ENCODE data around the gene AIFM2. TPM values are rescaled to one million over a fixed set of nuclear protein-coding genes. Genes with fewer than 3 reads are reported as not detected.

Gene AIFM2
- total RNA-seq, 1 donor from 2014 or later: 135 TPM

- DNase-seq (ENCODE audit: low spot score): peak; percentile 98
Measured at GRCh38 chr10:70146489-70147258, 14.0 kb upstream of the AIFM2 start, which contains the start of gene TYSND1. TYSND1 (minus strand) TSS chr10:70146700; CDS start chr10:70146586, 114 bp downstream.

- DNase-seq (ENCODE audit: low spot score): peak; percentile 90
Measured at GRCh38 chr10:70145666-70146488, 13.3 kb upstream of the AIFM2 start.

- peak; percentile 88 for DNase-seq (ENCODE audit: low spot score)
Measured at GRCh38 chr10:70145166-70145665, 12.6 kb upstream of the AIFM2 start.

DNA sequence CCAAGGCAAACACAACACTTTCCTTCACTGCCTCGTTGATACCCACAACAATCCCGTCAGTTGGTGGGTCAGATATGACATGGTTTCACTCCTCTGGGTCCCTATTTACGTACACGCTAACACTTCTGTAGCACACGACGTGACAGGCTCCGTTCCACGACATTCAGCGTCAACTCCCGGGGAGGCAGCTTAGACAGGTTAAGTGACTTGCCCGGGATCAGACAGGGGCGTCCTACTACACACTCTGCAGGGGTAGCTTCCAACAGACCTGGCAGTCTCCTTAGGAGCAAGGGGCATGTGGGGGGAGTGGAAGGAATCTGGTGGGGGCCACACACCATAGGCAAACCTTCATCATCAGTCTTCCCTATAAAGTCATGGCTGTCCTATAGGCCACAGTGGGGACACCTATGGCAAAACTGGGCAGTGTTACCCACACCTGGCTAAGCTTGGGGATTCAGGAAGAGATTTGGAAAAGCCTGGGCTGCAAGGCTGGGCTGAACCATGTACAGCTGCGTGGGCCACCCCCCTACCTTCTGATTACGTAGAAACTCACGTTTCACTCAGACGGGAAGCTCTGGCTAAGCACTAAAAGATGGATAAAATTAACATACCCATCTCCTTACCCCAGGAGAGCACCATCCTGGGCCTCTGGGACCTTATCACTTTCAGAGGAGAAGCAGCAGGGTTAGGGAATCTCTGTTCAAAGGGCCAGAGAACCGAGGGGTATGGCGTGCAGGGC lies 11.9 kb upstream of the AIFM2 start:
- DNase-seq (ENCODE audit: low spot score): no peak

DNA sequence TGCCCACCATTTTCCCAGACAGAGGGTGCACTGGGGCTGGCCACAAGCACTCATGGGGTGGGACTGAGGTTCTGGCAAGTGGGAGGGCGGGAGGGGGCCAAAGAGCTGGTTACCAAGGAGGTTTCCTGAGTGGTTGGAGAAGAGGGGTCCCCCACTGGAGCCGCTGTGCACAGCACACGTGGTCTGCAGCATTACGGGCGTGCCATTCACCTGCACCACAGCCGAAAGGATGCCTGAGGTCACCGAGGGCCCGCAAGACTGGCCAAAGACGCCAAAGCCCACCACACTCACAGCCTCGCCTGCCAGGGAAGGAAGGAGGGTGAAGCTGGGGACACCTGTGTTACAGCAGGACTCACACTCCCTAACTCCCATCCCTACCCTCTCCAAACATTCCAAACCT lies 9.9 kb upstream of the AIFM2 start:
- no peak for DNase-seq (ENCODE audit: low spot score)

GRCh38 chr10:70140297-70140696 lies 7.7 kb upstream of the AIFM2 start:
- DNase-seq (ENCODE audit: low spot score): no peak

- no peak for DNase-seq (ENCODE audit: low spot score)
Measured at GRCh38 chr10:70139997-70140250, 7.3 kb upstream of the AIFM2 start.

DNA sequence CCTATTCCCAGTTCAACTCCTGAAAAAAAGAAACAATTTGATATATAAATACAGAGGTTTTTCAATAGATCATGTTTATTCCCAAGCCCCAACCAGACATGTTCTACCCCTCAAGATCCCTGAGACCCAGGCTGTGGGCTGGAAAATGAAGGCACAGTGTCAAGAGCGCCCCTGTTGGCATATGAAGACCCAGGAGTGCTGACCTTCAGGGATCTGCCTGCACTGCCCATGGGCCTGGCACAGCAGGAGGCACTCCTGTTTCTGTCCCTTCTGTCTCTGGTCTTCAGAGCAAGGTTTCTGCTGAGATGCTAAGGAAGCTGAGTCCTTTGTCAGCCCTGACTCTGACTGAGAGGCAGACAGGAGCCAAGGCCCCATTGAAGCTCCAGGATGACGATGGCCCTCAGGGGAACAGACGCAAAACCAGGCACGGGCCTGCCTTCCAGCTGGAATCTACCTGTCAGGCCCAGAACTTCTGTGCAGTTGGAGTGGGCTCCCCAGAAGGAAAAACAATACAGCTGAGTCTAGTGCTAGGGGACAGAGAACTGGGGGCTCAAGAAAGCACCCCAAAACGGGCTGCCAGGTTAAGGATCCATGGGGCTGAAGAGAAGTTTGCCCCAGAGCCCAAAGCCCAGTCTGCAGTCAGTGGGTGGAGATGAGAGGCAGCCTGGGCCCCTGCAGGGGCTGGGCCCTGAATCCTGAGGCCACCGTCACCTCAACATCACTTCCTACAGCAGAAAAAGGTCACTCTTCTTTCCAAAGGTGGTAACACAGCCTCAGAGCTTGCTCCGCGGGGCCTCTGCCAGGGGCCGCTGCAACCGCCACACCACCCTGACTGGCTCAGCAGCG lies 6.7 kb upstream of the AIFM2 start:
- no peak for DNase-seq (ENCODE audit: low spot score)

DNA sequence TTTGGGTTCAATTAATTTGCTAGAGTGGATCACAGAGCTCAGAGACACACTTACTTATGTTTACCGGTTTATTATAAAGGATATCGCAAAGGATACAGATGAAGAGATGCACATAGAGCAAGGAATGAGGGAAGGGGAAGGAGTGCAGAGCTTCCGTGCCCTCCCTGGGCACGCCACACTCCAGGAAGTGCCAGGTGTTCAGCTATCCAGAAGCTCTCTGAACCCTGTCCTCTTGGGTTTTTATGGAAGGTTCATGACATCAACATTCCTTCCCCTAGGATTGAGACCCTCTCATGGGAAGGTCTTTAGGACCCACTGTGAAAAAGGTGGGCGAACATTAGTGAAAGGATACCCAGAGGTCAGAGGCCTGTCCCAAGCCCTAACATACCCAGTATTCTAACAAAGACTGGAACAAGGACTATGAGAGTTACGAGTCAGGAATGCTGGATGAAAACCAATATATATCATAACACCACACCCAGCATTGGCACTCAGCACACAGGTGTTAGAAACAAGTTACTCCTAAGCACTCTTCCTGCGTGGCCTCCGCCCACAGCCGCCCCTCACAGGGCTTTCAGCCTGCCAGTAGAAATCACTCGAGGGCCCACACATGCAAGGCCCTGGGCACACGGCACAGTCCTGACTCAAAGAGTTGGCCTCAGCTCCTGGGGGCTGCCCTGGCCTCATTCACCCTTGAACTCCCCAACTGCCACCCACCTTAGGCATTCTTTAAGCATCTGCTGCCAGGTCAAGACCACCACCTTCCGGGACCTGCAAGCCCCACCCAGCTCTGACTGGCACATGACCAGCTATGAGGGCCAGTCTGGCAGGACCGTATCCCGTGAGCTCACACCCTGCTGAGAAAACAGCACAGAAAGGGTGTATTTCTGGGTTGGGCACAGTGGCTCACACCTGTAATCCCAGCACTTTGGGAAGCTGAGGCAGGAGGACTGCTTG lies 5.6 kb upstream of the AIFM2 start:
- no peak for DNase-seq (ENCODE audit: low spot score)

DNA sequence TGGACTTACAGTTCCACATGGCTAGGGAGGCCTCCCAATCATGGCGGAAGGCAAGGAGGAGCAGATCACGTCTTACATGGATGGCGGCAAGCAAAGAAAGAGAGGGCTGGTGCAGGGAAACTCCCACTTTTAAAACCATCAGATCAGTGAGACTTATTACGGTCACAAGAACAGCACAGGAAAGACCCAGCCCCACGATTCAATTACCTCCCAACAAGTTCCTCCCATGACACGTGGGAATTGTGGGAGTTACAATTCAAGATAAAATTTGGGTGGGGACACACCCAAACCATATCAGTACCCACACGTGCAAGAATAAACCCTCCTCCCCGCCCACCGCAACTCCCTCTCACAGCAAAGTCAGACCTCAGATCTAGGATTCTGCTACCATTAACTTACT lies 4.5 kb upstream of the AIFM2 start:
- DNase-seq (ENCODE audit: low spot score): no peak

DNA sequence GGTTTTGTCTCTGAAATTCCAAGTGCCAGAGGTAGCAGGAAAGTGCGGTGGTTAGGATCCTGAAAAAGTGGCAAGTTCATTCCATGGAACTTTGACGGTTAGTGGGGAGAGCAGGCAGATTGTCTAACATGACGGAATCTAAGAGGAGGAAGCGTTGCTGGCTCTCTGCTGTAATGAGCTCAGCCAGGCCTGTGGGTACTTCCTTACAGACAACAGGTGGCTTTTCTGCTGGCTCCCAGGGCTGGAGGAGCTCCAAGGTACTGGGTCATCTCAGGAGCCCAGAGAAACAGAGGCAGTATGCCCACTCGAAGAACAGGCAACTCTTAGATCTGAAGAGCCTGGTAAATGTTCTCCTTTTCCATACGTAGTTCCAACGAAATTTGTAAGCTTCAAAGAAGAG lies 3.1 kb upstream of the AIFM2 start:
- DNase-seq (ENCODE audit: low spot score): peak; percentile 62

DNA sequence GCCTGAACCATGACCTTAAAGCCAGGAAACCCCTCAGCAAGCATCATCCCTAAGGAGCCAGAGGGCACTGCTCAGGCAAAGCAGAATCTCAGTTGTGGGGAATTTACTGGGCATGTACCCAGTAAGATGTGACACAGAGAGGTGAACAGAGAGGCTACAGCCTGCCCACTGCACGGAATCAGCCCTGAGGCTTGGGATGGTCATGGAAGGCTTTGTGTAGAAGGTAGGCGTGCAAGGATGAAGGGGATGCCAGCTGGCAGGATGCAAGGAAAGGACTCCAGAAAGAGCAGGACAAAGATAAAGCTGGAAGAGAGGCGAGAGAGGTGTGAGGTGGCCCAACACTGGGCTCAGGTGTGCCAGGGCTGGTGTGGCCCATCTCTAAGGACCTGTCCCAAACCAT lies 2.4 kb upstream of the AIFM2 start:
- DNase-seq (ENCODE audit: low spot score): peak; percentile 67

DNA sequence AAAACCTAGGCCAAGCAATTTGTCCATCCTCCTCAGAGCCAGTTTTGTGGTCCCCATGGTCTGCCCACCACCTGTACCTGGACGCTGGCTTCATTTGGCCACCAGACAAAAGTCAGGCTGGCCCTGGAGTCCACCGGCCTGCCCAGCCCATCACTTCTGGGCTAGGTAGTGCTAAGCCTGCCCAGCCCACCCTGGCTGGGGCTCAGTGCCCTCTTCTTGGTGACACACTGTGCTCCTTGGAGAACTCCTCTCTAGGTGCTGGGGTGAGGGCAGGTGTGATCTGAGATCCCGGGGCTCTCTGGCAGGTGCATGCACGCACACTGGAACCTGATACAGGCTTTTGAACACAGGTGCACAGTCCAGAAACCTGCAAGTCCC lies 1.1 kb downstream of the AIFM2 start:
- DNase-seq (ENCODE audit: low spot score): no peak

DNA sequence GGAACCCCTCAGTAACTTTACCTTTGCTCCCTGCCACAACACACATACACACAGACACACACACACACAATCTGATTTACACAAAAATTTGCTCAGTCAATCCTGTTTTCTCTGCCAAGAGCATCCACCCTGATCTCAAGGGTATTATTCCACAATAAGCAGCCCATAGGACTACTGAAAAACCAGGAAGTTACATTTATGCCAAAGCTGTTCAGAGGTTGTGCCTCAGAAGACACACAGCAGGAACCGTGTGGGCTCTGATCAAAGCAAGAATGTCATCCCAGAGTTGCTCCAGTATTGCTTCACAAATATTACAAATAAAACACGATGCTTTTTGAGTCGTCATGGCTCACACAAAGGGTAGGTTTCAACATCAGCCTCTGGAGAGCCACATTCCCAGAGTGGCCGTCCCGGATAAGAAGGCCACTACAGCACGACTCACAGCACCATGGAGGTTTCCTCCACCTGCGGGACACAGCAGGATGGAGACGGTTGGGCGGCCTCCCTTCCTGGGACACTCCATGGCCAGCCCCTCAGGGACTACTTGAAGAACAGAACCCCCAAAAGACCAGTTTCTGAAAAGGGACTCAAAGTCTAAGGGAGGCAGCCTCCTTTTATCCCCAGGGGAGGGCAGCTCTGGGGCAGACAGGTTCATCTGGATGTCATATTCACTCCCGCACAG lies 1.6 kb downstream of the AIFM2 start:
- peak; percentile 86 for DNase-seq (ENCODE audit: low spot score)

DNA sequence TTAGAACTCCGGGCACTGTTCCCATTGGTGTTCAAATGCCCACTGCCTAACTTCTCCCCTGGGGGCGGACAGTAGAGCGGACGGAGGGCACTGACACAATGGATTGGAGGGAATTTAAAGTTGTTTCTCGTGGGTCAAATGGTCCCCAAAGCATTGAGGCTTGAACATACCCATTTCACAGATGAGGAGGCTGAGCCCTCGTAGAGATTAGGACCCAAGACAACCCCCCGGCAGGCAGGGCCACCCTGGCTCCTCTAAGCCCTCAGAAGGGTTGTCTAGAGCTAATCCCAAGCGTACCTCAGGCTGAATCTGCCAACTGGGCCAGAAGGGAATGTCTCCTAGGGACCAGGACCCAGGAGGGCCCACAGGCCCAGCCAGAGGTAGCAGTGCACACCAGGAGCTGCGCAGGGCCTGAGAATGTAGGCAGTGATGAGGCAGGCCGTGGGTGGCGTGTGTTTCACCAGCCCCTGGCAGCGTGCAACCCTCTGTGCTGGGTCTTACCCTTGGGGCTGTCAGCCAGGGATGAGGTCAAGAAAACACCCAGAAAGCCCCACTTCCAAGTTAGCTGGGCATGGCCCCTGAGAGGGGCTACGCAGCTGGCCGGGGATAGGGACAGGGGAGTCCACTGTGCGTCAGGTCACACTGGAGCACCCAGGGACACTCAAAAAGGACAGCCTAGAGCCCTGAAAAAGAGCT lies 5.8 kb downstream of the AIFM2 start:
- DNase-seq (ENCODE audit: low spot score): no peak

DNA sequence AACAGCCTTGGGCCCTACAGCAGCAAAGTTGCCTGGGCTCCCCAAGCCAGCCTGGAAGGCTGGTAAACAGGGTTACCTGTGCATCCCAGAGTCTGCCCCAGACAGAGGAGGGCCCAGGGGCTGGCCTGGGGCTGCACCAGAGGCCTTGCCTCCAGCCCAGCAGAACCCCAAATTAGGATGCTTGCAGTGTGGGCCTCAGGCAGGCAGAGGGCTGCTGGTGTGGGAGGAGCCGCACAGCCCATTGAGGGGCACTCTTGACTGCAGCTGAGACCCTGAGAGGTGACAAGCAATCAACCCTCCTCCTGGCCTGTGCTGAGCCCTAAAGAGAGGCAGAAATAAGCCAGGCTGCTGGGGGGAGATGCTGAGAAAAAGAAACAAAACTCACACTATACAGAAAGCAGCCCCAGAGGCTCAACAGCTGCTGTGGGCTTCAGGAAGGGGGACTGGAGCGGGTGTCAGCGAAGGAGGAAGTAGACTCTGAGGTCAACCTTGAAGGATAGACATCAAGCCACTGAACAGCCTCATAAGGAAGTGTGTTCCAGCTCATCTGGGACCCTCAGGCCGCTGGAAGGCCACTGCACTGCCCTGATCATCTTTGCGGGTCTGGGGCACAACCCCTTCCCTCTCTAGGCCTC lies 6.6 kb downstream of the AIFM2 start:
- DNase-seq (ENCODE audit: low spot score): no peak

- DNase-seq (ENCODE audit: low spot score): no peak
Measured at GRCh38 chr10:70124918-70125317, 7.7 kb downstream of the AIFM2 start.

GRCh38 chr10:70124415-70124814 lies 8.2 kb downstream of the AIFM2 start:
- no peak for DNase-seq (ENCODE audit: low spot score)
